Progenitor cell of endocrine pancreas (in vitro differentiated cells): ENCODE measurements around the gene DXO. TPM values are rescaled to one million over a fixed set of nuclear protein-coding genes. Genes with fewer than 3 reads are reported as not detected.

Experiments used
- DNase-seq: peaks from one replicate; pipeline ENCODE4 v3.0.0; 2021; ENCODE audit warnings: low spot score; ENCODE audit not compliant: unreplicated experiment
- H3K27ac Mint-ChIP-seq: 2 replicates; pipeline ENCODE4 v1.8.0; 2021; ENCODE audit warnings: mild to moderate bottlenecking, moderate library complexity, mixed read lengths
- H3K27me3 Mint-ChIP-seq: 2 replicates; pipeline ENCODE4 v1.8.0; 2021; ENCODE audit warnings: mixed read lengths
- H3K36me3 Mint-ChIP-seq: 2 replicates; pipeline ENCODE4 v1.8.0; 2022; ENCODE audit warnings: mixed read lengths; ENCODE audit not compliant: insufficient read depth
- H3K4me1 Mint-ChIP-seq: 2 replicates; pipeline ENCODE4 v1.8.0; 2021; ENCODE audit warnings: low read depth, mixed read lengths
- H3K4me3 Mint-ChIP-seq: 2 replicates; pipeline ENCODE4 v1.8.0; 2021; ENCODE audit warnings: low read depth, mild to moderate bottlenecking, moderate library complexity, mixed read lengths
- H3K9me3 Mint-ChIP-seq: 2 replicates; pipeline ENCODE4 v1.8.0; 2021; ENCODE audit warnings: low read depth, mixed read lengths
- total RNA-seq: library from RNA; stranded (reverse); gene quantifications from 2 replicates; pipeline ENCODE4 v1.2.1, GENCODE V29; 2021
- TF ChIP-seq, protein P1 (sequence below): fragments of 200-600 bp; sonication (generic); IDR thresholded peaks from one replicate; pipeline ENCODE4 v1.5.0; 2021; ENCODE audit warnings: antibody characterized with exemption, mild to moderate bottlenecking; ENCODE audit not compliant: unreplicated experiment

The DXO gene
- total RNA-seq, 1 donor from 2014 or later, result 29.4 TPM

DNA sequence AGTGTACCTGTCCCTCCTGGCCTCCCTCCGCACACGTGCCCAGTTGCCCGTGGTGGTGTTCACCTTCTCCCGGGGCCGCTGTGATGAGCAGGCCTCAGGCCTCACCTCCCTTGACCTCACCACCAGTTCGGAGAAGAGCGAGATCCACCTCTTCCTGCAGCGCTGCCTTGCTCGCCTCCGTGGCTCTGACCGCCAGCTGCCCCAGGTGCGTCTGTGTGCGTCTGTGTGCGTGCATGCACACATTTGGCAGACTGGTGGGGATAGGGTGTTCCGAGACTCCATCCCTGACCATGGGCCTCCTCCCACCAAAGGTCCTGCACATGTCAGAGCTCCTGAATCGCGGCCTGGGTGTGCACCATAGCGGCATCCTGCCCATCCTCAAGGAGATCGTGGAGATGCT, 8.0 kb downstream of the DXO start:
- peaks cover 8% of the 10 kb centered on the region for H3K4me1 Mint-ChIP-seq
- no peaks in the 10 kb centered on the region for H3K27me3 Mint-ChIP-seq
- H3K4me3 Mint-ChIP-seq, result no peak overlapping the region
- TF ChIP-seq, protein P1, sequence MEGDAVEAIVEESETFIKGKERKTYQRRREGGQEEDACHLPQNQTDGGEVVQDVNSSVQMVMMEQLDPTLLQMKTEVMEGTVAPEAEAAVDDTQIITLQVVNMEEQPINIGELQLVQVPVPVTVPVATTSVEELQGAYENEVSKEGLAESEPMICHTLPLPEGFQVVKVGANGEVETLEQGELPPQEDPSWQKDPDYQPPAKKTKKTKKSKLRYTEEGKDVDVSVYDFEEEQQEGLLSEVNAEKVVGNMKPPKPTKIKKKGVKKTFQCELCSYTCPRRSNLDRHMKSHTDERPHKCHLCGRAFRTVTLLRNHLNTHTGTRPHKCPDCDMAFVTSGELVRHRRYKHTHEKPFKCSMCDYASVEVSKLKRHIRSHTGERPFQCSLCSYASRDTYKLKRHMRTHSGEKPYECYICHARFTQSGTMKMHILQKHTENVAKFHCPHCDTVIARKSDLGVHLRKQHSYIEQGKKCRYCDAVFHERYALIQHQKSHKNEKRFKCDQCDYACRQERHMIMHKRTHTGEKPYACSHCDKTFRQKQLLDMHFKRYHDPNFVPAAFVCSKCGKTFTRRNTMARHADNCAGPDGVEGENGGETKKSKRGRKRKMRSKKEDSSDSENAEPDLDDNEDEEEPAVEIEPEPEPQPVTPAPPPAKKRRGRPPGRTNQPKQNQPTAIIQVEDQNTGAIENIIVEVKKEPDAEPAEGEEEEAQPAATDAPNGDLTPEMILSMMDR, result no peak
- peaks cover 15% of the 10 kb centered on the region for H3K36me3 Mint-ChIP-seq
- DNase-seq, result no peak
- H3K27ac Mint-ChIP-seq, result no peak overlapping the region
- no peaks in the 10 kb centered on the region for H3K9me3 Mint-ChIP-seq

DNA sequence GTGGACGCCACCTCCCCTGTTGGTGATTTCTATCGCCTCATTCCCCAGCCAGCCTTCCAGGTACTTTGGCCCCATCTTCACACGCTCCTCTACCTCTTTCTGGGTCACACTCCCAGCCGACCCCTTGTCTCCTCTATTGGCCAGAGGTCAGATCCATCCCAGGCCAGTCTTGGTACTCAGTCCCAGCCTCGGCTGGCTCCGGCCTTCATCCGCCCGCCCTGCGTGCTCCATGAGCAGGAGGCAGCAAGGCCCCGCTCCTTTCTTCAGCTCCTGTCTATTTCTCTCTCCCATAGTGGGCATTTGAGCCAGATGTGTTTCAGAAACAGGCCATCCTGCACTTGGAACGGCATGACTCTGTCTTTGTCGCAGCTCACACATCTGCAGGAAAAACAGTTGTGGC, 10.3 kb downstream of the DXO start:
- no peaks in the 10 kb centered on the region for H3K9me3 Mint-ChIP-seq
- no peaks in the 10 kb centered on the region for H3K27me3 Mint-ChIP-seq
- peak overlapping the region; percentile 12 for H3K4me3 Mint-ChIP-seq
- TF ChIP-seq, protein P1, result no peak
- no peak for DNase-seq
- H3K4me1 Mint-ChIP-seq, result peaks cover 19% of the 10 kb centered on the region
- H3K36me3 Mint-ChIP-seq, result peaks cover 10% of the 10 kb centered on the region
- no peak overlapping the region for H3K27ac Mint-ChIP-seq

DNA sequence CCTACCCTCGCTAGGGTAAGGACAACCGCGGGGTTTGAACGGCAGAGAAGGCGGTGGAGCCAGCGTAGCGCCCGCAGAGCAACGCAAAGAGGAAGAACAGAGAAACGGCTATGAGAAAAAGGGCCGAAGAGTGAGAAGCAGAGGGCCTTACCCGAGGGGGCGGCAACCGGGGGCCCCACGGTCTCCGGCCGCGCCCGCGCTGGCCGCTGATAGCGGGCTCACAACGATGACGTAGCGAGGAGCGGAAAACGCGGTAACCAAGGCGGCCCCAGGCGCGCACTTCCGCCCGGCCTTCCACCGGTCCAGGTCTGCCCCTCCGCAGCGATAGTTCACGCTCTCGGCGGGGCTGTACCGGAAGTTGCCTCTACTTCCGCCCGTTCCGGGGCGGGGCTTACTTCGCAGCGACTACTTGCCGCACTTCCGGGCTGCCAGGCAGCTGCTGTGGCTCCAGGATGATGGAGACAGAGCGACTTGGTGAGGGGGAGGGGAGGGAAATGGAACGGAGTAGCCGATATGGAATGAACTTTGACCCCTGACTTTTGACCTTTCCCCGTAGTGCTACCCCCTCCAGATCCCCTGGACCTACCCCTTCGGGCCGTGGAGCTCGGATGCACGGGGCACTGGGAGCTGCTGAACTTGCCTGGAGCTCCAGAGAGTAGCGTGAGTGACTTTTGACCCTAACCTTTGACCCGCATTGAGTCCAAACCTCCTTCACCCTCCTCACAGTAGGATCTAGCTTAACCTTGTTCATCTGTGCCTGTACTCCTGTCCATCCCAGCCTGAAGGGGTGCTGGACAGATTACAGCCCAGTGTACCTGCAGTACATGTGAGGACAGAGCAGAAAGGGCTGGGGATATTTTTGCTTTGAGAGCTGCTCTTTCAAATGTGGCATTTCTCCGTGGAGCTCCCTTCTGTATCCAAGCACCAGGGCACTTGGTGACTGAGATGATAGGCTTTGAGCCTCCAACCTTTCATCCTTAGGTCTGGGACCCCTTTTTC, 12.9 kb downstream of the DXO start, which contains the start of the genes NELFE and SKIC2:
TSS of gene NELFE (minus strand) at position 231 of the 999 bp plus-strand sequence. CDS start 525 bp downstream, outside the sequence.
TSS of gene SKIC2 (plus strand) at position 435 of the 999 bp plus-strand sequence. CDS start at position 453, 18 bp downstream.
- TF ChIP-seq, protein P1, result no peak
- H3K27me3 Mint-ChIP-seq, result no peaks in the 10 kb centered on the region
- peak; percentile 95 for DNase-seq
- peaks cover 20% of the 10 kb centered on the region for H3K36me3 Mint-ChIP-seq
- peak within 1 kb of the TSS; percentile 98 for H3K4me3 Mint-ChIP-seq
- H3K27ac Mint-ChIP-seq, result peak within 1 kb of the TSS; percentile 98
- no peaks in the 10 kb centered on the region for H3K9me3 Mint-ChIP-seq
- peaks cover 19% of the 10 kb centered on the region for H3K4me1 Mint-ChIP-seq

DNA sequence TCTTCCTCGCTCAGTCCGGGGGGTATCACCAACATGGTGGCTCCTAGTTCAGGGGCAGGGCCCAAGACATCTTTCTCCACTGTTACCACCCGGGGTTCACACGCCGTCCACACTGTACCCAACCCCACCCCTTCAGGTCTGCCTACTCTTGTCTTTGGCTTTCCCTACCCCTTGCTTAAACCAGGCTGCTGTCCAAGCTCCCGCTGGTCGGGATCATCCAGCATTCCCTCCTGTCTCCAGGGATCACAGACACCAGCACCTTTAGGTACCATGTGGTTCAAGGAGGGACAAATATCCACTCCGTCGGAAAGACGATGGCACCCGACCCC, 13.6 kb downstream of the DXO start:
- Mint-ChIP-seq H3K4me1 (peaks cover 19% of the 10 kb centered on the region), H3K9me3 (no peaks in the 10 kb centered on the region), H3K27ac (peak overlapping the region; percentile 95), H3K27me3 (no peaks in the 10 kb centered on the region), H3K4me3 (peak overlapping the region; percentile 98), H3K36me3 (peaks cover 17% of the 10 kb centered on the region)
- DNase-seq, result no peak
- TF ChIP-seq, protein P1, result no peak

DNA sequence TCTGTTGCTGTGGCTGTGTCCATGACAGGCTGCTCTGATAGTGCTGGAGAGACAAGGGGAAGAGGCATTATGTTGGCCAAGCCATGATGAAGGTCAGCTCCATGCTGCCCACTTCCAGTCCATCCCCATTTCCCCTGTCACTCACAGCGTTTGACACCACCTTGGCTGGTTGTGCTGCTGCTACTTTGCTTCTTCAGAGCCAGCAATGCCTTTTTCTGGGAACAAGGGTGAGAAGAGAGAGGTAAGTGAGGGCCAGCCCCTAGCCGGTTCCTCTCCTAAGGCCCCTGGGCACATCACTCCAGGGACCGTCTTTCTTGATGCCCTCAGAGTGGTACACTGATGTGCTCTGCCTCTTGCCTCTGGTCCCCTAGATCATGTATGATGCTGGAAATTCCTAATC, 15.1 kb downstream of the DXO start:
- no peak overlapping the region for H3K27ac Mint-ChIP-seq
- TF ChIP-seq, protein P1, result no peak
- no peaks in the 10 kb centered on the region for H3K27me3 Mint-ChIP-seq
- H3K4me3 Mint-ChIP-seq, result peak overlapping the region; percentile 98
- peaks cover 18% of the 10 kb centered on the region for H3K36me3 Mint-ChIP-seq
- H3K9me3 Mint-ChIP-seq, result no peaks in the 10 kb centered on the region
- no peak for DNase-seq
- H3K4me1 Mint-ChIP-seq, result peaks cover 19% of the 10 kb centered on the region
